IMR-90 (cell line): ENCODE results near the gene NPAS3. TPM values are rescaled to one million over a fixed set of nuclear protein-coding genes. Genes with fewer than 3 reads are reported as not detected.
A peak's percentile ranks its signal among the peaks of the same experiment; 100 is the strongest.

Experiments used
- ATAC-seq: fragments of 200-7000 bp; cut with Tn5 transposase; 2 replicates; pipeline ENCODE4 v1.9.1; 2020; ENCODE audit warnings: low read depth, mild to moderate bottlenecking, moderate library complexity
- BruUV-seq: library from RNA; stranded (reverse); fragments of 400-500 nt; replicated peaks from 2 replicates; lab custom pipeline; 2021; lab: Mats Ljungman, UMichigan
- CTCF ChIA-PET: fragments of 300-600 bp; formaldehyde crosslinking; extraction: SDS; loops from one replicate; lab custom pipeline; 2021; ENCODE audit warnings: antibody characterized with exemption; lab: Yijun Ruan, JAX
- POLR2A ChIA-PET: fragments of 300-600 bp; sonication (Branson Sonifier 250); formaldehyde crosslinking; loops from one replicate; lab custom pipeline; 2022; ENCODE audit warnings: antibody characterized with exemption; ENCODE audit not compliant: unreplicated experiment; lab: Charles Lee
- DNase-seq: peaks from one replicate; pipeline ENCODE4 v3.0.0; 2013
- H2AFZ ChIP-seq: replicated peaks from 2 replicates; pipeline ENCODE3; 2013; ENCODE audit warnings: low read length, mild to moderate bottlenecking; ENCODE audit not compliant: poor library complexity
- H2AK5ac ChIP-seq: 2 replicates; pipeline ENCODE4 v1.6.1; 2013; ENCODE audit warnings: low read depth, low read length, inconsistent platforms
- H2AK9ac ChIP-seq: replicated peaks from 2 replicates; pipeline ENCODE3; 2013; ENCODE audit warnings: mild to moderate bottlenecking, low read depth, low read length, moderate library complexity; ENCODE audit not compliant: poor library complexity
- H2BK120ac ChIP-seq: 2 replicates; pipeline ENCODE4 v1.6.1; 2013; ENCODE audit warnings: low read depth, low read length, inconsistent platforms
- H2BK15ac ChIP-seq: 3 replicates; pipeline ENCODE4 v1.6.1; 2013; ENCODE audit warnings: low read depth, low read length, inconsistent platforms
- H2BK20ac ChIP-seq: 2 replicates; pipeline ENCODE4 v1.6.1; 2013; ENCODE audit warnings: low read depth, mild to moderate bottlenecking, inconsistent platforms, low read length, moderate library complexity
- H2BK5ac ChIP-seq: 2 replicates; pipeline ENCODE4 v1.6.1; 2013; ENCODE audit warnings: mild to moderate bottlenecking, low read depth, low read length, inconsistent platforms; ENCODE audit not compliant: poor library complexity, severe bottlenecking
- H3K14ac ChIP-seq: replicated peaks from 2 replicates; pipeline ENCODE4 v1.6.1; 2013; ENCODE audit warnings: low read depth, low read length, inconsistent platforms
- H3K18ac ChIP-seq: 2 replicates; pipeline ENCODE4 v1.6.1; 2013; ENCODE audit warnings: low read depth, low read length, control low read depth
- H3K23ac ChIP-seq: 2 replicates; pipeline ENCODE4 v1.6.1; 2013; ENCODE audit warnings: low read depth, low read length, inconsistent platforms
- H3K27ac ChIP-seq: 2 replicates; pipeline ENCODE4 v1.5.1; 2013; ENCODE audit warnings: mild to moderate bottlenecking, control low read depth, low read length; ENCODE audit not compliant: insufficient read depth
- H3K27me3 ChIP-seq: 2 replicates; pipeline ENCODE4 v1.6.1; 2013; ENCODE audit warnings: low read length; ENCODE audit not compliant: control insufficient read depth, insufficient read depth
- H3K36me3 ChIP-seq: 2 replicates; pipeline ENCODE4 v1.6.1; 2013; ENCODE audit warnings: low read length, mixed read lengths; ENCODE audit not compliant: control insufficient read depth, insufficient read depth
- H3K4ac ChIP-seq: 2 replicates; pipeline ENCODE4 v1.6.1; 2013; ENCODE audit warnings: low read depth, low read length, inconsistent platforms
- H3K4me1 ChIP-seq: 2 replicates; pipeline ENCODE4 v1.6.1; 2013; ENCODE audit warnings: low read length, mixed read lengths; ENCODE audit not compliant: control insufficient read depth, insufficient read depth
- H3K4me2 ChIP-seq: 2 replicates; pipeline ENCODE4 v1.6.1; 2013; ENCODE audit warnings: low read depth, mild to moderate bottlenecking, control low read depth, low read length, moderate library complexity
- H3K4me3 ChIP-seq: 2 replicates; pipeline ENCODE4 v1.5.1; 2013; ENCODE audit warnings: low read depth, mild to moderate bottlenecking, control low read depth, low read length, moderate library complexity; ENCODE audit not compliant: insufficient read depth
- H3K56ac ChIP-seq: 2 replicates; pipeline ENCODE4 v1.6.1; 2013; ENCODE audit warnings: low read length, inconsistent platforms; ENCODE audit not compliant: insufficient read depth; ENCODE audit errors: extremely low read depth
- H3K79me1 ChIP-seq, 2 experiments: 2 replicates each; pipeline ENCODE4 v1.6.1; 2013; ENCODE audit warnings: low read length in 2 of 2, inconsistent platforms in 1 of 2, low read depth in 1 of 2
- H3K9ac ChIP-seq: 2 replicates; pipeline ENCODE4 v1.6.1; 2013; ENCODE audit warnings: low read depth, low read length, control low read depth
- H3K9me1 ChIP-seq: 2 replicates; pipeline ENCODE4 v1.6.1; 2013; ENCODE audit warnings: low read length, inconsistent platforms; ENCODE audit not compliant: insufficient read depth
- H3K9me3 ChIP-seq: 2 replicates; pipeline ENCODE4 v1.6.1; 2013; ENCODE audit warnings: low read length; ENCODE audit not compliant: control insufficient read depth, insufficient read depth
- H4K20me1 ChIP-seq: 2 replicates; pipeline ENCODE4 v1.6.1; 2013; ENCODE audit warnings: low read length, inconsistent platforms; ENCODE audit not compliant: insufficient read depth
- H4K5ac ChIP-seq: 2 replicates; pipeline ENCODE4 v1.6.1; 2013; ENCODE audit warnings: mild to moderate bottlenecking, low read depth, low read length, control low read depth
- H4K8ac ChIP-seq, 2 experiments: 2 replicates each; pipeline ENCODE4 v1.6.1; 2013; ENCODE audit warnings: low read depth in 2 of 2, low read length in 2 of 2, control low read depth in 1 of 2, inconsistent platforms in 1 of 2
- H4K91ac ChIP-seq: 2 replicates; pipeline ENCODE4 v1.6.1; 2013; ENCODE audit warnings: low read depth, low read length, inconsistent platforms; ENCODE audit not compliant: insufficient read depth
- CEBPB ChIP-seq: IDR thresholded peaks from 2 replicates; pipeline ENCODE4 v1.6.1; 2012; ENCODE audit warnings: low read depth, low read length, improper control_type of control experiment
- FOS ChIP-seq: fragments of 150-350 bp; IDR thresholded peaks from 2 replicates; pipeline ENCODE4 v1.6.1; 2016; ENCODE audit warnings: low read depth, low read length
- MXI1 ChIP-seq: IDR thresholded peaks from 2 replicates; pipeline ENCODE4 v1.6.1; 2012; ENCODE audit warnings: low read depth, mild to moderate bottlenecking, low read length, moderate library complexity, borderline replicate concordance
- POLR2A ChIP-seq: IDR thresholded peaks from 2 replicates; pipeline ENCODE4 v1.6.1; 2012; ENCODE audit warnings: mild to moderate bottlenecking, low read depth, low read length
- RAD21 ChIP-seq: IDR thresholded peaks from 2 replicates; pipeline ENCODE4 v1.6.1; 2012; ENCODE audit warnings: low read length, improper control_type of control experiment
- RCOR1 ChIP-seq: IDR thresholded peaks from 2 replicates; pipeline ENCODE4 v1.6.1; 2012; ENCODE audit warnings: mild to moderate bottlenecking, low read length, improper control_type of control experiment; ENCODE audit not compliant: insufficient replicate concordance
- SMC3 ChIP-seq: fragments of 150-350 bp; IDR thresholded peaks from 2 replicates; pipeline ENCODE4 v1.6.1; 2016; ENCODE audit warnings: low read depth, mild to moderate bottlenecking, antibody characterized with exemption, low read length, moderate library complexity
- WGBS, 2 experiments: methylation state at CpG; one replicate each; pipeline versions ENCODE4 v1.1.5 to v1.1.7; 2013; ENCODE audit warnings: missing lambda C conversion rate in 2 of 2; ENCODE audit not compliant: insufficient read length in 1 of 2; ENCODE audit errors: extremely low coverage in 2 of 2; 5-methylcytosine and 5-hydroxymethylcytosine counted together
- dilution Hi-C: fragments of 300-500 bp; cut with HindIII; formaldehyde crosslinking; loops from one replicate; pipeline ENCODE4 v1.14.3; 2018; ENCODE audit warnings: low sequenced_read_pairs; ENCODE audit not compliant: unreplicated experiment
- in situ Hi-C: fragments of 300-500 bp; cut with MboI; formaldehyde crosslinking; loops from 3 replicates; pipeline ENCODE4 v1.14.3; 2019; ENCODE audit warnings: low sequenced_read_pairs, inconsistent platforms, mixed read lengths
- intact Hi-C: fragments of 100-400 bp; cut with micrococcal nuclease; formaldehyde crosslinking; loops from 2 replicates; pipeline ENCODE4 v1.10.0; 2022
- polyA plus RNA-seq, 3 experiments: library from polyadenylated mRNA; depleted of rRNA; stranded (reverse); fragments of >200 nt; gene quantifications; 2 replicates each; pipeline ENCODE4 v1.2.3, GENCODE V29; 2012; ENCODE audit warnings: low replicate concordance in 1 of 3
- total RNA-seq: library from RNA; depleted of rRNA; stranded (reverse); fragments of >200 nt; gene quantifications from 2 replicates; pipeline ENCODE4 v1.2.3, GENCODE V29; 2012
- TF ChIP-seq, protein P1 (sequence below): fragments of 150-350 bp; IDR thresholded peaks from 2 replicates; pipeline ENCODE4 v1.6.1; 2016; ENCODE audit warnings: low read depth, mild to moderate bottlenecking, low read length, moderate library complexity, borderline replicate concordance
- TF ChIP-seq, protein P2 (sequence below): fragments of 150-350 bp; IDR thresholded peaks from 2 replicates; pipeline ENCODE4 v1.6.1; 2017; ENCODE audit warnings: mild to moderate bottlenecking, antibody characterized with exemption, low read length, low read depth
- TF ChIP-seq, protein P3 (sequence below): conservative IDR thresholded peaks from 2 replicates; pipeline ENCODE4 v1.5.1; 2012; ENCODE audit warnings: mild to moderate bottlenecking, low read depth, low read length, improper control_type of control experiment

NPAS3 gene
- total and polyA plus RNA-seq, 2 of the 4 experiments (the other 2 are of a cell fraction) = not detected

DNA sequence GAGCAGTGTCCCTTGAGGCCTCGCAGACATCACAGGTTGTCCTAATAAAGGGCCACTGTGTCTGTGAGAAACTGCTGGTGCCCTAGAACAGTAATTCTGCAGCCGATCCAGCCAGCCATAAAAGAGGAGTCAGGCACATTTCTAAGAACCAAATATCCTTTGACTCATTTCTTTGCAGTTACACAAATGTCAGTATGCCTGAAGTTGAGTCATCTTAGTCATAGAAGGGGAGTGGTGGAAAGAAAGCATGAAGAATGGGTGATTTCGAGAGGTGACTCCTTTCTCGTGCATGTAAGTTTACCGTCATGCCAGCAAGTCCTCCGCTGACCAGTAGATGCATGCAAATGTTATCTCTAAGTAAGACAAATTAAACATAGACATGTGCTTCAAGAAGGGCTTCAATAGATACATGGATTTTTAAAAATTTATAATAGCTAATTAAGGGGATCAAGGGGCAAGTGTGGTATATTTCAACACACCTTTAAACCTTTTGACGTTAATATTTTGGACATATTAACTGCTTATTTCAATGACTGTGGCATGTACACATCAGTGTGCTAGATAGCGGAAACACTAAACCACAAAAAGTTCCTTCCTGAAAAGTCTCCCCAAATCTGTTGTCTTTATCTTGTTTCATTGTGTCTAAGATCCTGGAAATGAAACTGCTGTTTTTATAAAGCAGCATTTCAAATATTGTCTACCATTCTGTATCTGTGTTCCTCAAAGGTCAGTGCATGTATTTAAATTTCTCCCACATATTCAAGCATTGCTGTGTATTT lies 497.4 kb downstream of the NPAS3 start:
- Histone ChIP-seq H2BK15ac (no peak overlapping the region), H2AFZ (no peak overlapping the region), H3K27ac (no peak overlapping the region), H3K4me1 (no peaks in the 10 kb centered on the region), H3K4me2 (no peak overlapping the region), H4K8ac (no peak overlapping the region), H2BK120ac (no peak overlapping the region), H3K23ac (no peak overlapping the region), H3K79me1 (no peaks in the 10 kb centered on the region), H3K27me3 (no peaks in the 10 kb centered on the region), H3K18ac (no peak overlapping the region), H3K9me1 (no peaks in the 10 kb centered on the region), H4K91ac (no peak overlapping the region), H4K20me1 (no peaks in the 10 kb centered on the region), H3K36me3 (no peaks in the 10 kb centered on the region), H3K56ac (no peak overlapping the region), H2AK9ac (no peak overlapping the region), H3K9ac (no peak overlapping the region), H2BK5ac (no peak overlapping the region), H3K4me3 (no peak overlapping the region), H4K5ac (no peak overlapping the region), H2BK20ac (no peak overlapping the region), H2AK5ac (no peak overlapping the region), H3K9me3 (no peaks in the 10 kb centered on the region), H3K14ac (no peak overlapping the region), H3K4ac (no peak overlapping the region)
- TF ChIP-seq POLR2A (no peak), MXI1 (no peak), CEBPB (no peak), RAD21 (no peak), FOS (no peak), RCOR1 (no peak), SMC3 (no peak)
- TF ChIP-seq, protein P1, sequence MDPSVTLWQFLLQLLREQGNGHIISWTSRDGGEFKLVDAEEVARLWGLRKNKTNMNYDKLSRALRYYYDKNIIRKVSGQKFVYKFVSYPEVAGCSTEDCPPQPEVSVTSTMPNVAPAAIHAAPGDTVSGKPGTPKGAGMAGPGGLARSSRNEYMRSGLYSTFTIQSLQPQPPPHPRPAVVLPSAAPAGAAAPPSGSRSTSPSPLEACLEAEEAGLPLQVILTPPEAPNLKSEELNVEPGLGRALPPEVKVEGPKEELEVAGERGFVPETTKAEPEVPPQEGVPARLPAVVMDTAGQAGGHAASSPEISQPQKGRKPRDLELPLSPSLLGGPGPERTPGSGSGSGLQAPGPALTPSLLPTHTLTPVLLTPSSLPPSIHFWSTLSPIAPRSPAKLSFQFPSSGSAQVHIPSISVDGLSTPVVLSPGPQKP = no peak
- TF ChIP-seq, protein P2, sequence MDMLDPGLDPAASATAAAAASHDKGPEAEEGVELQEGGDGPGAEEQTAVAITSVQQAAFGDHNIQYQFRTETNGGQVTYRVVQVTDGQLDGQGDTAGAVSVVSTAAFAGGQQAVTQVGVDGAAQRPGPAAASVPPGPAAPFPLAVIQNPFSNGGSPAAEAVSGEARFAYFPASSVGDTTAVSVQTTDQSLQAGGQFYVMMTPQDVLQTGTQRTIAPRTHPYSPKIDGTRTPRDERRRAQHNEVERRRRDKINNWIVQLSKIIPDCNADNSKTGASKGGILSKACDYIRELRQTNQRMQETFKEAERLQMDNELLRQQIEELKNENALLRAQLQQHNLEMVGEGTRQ = no peak
- TF ChIP-seq, protein P3, sequence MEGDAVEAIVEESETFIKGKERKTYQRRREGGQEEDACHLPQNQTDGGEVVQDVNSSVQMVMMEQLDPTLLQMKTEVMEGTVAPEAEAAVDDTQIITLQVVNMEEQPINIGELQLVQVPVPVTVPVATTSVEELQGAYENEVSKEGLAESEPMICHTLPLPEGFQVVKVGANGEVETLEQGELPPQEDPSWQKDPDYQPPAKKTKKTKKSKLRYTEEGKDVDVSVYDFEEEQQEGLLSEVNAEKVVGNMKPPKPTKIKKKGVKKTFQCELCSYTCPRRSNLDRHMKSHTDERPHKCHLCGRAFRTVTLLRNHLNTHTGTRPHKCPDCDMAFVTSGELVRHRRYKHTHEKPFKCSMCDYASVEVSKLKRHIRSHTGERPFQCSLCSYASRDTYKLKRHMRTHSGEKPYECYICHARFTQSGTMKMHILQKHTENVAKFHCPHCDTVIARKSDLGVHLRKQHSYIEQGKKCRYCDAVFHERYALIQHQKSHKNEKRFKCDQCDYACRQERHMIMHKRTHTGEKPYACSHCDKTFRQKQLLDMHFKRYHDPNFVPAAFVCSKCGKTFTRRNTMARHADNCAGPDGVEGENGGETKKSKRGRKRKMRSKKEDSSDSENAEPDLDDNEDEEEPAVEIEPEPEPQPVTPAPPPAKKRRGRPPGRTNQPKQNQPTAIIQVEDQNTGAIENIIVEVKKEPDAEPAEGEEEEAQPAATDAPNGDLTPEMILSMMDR = no peak
- ATAC-seq (no peak), DNase-seq (peak; percentile 4)
- POLR2A ChIA-PET = no interaction called here
- intact Hi-C loops (no loop called here), dilution Hi-C loops (no loop called here), in situ Hi-C loops (loop anchor here (25.0 kb wide), 1 partner anchor 849 kb away; no protein-coding TSS in a partner anchor)
- BruUV-seq = no TSS peak
- CTCF ChIA-PET = no interaction called here
- WGBS, 2 experiments = 86% methylated on average over 1 of the region's 8 CpGs; no CpG with 5 or more reads in 1 of the 2 experiments
